CD4-positive, alpha-beta T cell treated with Interleukin-10 for 1 hour (primary cell): ENCODE results near the gene CCDC50.

Experiments used
- DNase-seq: peaks from one replicate; pipeline ENCODE4 v3.0.0-alpha.2; 2020

CCDC50 gene

GRCh38 chr3:191383124-191383523, 53.9 kb downstream of the CCDC50 start:
- no peak for DNase-seq

GRCh38 chr3:191385101-191385500, 55.9 kb downstream of the CCDC50 start:
- no peak for DNase-seq

DNA sequence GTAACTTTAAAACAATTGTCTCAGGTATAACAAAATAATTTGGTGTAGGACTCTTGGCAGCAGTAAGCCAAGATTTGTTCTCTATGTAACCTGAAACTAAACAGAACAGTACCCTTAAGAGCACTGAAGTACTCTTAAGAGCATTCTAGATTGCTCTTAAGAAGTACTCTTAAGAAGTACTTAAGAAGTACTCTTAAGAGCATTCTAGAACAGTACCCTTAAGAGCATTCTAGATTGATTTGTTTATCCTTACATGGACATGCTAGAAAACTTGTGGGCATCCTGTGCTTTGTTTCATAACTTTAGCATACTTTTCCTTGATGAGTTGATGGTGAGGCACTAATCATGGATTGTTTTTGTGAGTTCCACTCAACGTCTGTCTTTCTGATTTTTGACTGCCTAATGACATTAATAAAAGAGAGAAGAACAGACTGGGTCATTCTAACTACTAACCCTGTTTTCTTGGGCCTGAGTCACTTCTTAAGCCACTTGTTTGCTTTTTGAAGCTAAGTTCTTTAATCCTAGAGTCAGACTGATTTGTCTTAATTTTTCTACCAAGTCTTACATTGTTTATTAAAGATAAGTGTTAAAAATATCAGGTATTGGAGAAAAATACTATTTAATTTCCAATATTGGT, 58.4 kb downstream of the CCDC50 start:
- no peak for DNase-seq

DNA sequence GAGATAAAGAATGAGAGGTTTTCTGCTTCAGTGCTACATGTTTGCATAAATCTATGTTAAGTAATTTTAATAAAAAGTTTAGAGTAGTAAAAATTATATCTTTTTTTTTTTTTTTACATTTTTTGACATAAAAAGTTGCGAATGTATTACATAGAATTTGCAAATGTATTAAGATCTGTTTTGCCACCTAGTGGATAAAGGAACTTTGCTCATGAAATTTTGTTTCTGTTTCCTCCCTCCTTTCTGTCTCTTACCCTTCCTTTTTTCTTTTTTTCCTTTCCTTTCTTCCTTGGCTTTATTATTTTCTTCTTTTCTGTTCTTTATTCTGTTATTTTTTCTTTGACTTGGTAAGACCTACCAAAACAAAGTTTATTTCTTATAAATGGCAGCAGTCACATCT, 59.6 kb downstream of the CCDC50 start:
- DNase-seq: no peak

- DNase-seq: no peak
These were observed 61.4 kb downstream of the CCDC50 start for GRCh38 chr3:191390580-191390979.

DNA sequence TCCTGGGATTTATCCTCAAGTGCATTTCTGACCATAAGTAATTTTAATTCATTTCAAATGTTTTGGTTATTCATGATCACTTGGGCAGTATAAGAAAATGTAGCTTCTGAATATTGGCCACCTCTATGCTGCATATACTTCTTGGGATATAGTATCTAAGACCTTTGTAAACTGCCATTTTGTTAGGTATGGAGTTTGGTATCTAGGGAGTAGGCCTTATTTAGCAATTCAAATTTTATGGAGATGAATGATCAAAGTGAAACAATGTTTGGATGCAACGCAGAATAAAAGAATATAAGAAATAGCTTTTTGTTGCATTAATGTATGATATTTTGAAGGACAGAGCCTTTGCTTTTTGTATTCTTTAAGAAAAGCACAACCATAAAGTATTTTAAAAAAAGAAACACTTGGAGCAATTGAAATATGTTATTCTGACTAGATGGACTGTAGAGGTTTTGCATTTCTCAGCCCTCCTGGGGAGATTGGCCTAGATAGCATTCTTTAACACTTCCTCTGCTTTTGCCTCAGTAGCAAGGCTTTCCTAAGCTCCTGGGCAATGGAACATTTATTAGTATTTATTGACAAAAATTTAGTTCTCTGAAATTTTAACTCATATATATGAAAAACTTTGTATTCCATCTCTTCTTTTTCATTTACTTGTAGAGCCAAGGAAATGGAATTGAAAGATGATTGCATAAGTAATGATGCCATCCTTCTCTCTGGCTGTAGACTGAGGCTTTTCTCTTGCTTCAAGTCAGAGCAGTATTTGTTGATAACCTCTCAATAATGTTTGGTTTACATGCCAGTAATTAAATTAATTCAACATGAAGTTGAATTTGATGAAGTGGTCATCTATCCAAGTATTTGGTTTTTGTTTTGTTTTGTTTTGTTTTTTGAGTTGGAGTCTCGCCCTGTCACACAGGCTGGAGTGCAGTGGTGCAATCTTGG, 62.9 kb downstream of the CCDC50 start:
- no peak for DNase-seq

- no peak for DNase-seq
These were observed 64.0 kb downstream of the CCDC50 start for GRCh38 chr3:191393146-191393545.

DNA sequence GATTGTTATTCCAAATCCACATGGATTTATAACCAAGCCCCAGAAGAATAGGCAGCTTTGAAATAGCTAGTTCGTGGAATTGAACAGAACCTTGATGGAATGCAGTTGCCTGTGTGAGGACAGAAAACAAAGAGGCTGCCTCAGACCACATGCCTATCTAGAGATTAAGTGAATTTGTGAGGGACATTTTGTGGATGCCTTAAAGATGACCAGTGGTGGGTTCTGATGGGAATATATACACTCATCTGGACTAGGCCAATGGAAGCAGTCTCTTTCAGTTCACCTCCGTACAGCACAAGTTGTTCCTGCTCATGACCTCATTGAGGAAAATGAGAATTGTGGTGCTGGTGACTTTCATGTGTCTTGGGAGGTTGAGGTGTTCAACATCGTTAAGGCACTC, 68.6 kb downstream of the CCDC50 start:
- DNase-seq: no peak

DNA sequence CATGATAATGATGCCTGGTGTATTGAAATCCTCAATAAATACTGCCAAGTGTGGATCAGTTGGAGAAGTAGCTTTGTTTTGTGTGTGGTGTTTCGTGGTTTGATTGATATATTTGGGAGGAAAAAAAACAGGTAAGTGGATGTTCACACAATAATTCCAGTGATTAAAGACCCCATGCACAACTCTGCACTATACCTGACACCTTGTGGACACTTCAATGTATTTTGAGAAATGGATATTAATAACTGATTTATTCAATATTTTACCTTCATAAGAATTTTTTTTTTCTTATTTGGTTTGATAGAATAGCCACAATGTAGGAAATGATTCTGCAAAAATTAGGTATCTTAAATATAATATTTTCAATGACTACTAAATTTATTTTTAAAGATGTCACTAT, 69.4 kb downstream of the CCDC50 start:
- no peak for DNase-seq

DNA sequence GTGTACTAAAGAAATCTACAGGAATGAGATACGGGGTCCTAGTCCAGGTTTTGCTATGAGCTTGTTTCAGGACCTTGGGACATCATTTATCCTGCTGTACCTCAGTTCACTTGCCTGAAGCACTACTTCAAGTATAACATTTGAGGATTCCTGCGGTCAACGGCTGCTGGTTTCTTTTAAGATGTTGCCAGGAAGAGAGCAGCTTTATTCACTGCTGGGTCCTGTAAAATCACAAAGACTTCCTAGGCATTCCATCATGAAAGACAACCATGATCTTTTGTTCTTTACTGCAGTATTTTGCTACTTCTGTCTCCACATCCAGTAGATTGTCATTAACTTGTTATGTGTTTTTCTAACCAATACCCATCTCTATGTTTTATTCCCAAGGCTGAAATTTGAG, 70.7 kb downstream of the CCDC50 start:
- no peak for DNase-seq

DNA sequence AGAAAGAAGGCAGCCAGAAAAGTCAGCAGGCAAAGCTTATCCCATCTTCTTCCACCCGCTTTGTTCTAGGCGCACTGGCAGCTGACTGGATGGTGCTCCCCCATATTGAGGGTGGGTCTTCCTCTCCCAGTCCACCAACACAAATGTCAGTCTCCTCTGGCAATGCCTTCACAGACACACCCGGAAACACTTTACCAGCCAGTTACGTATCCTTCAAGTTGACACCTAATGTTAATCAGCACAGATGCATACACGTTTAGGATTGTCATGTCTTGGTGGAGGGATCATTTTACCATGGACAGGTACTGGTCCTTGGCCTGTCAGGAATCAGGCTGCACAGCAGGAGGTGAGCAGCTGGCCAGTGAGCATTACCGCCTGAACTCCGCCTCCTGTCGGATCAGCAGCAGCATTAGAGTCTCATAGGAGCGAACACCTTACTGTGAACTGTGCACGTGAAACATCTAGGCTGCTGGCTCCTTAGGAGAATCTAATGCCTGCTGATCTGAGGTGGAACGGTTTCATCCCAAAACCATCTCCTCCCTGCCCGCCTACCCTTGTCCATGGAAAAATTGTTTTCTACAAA, 72.7 kb downstream of the CCDC50 start:
- no peak for DNase-seq

GRCh38 chr3:191409791-191410359, 80.7 kb downstream of the CCDC50 start:
- DNase-seq: no peak

GRCh38 chr3:191412759-191413158, 83.6 kb downstream of the CCDC50 start:
- no peak for DNase-seq

DNA sequence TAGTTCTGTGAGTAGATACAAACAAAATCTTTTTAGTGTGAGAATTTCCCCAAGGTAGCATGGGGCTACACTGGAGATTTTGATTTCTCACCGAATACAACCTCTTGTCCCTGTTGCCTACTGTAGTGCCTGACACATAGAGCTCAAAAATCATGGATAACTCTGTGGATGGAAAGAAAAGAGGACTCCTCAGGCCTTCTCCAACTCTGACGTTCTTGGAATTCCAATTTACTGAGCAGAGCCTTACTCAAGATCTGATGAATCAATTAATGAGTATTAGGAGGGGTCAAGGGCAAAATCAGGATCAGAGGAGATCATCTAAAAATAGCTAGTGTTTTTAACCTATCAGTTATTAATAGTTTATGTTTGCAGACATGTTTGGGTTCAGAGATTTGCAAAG, 85.1 kb downstream of the CCDC50 start:
- DNase-seq: no peak

- DNase-seq: no peak
These were observed 85.5 kb downstream of the CCDC50 start for GRCh38 chr3:191414732-191415131.

GRCh38 chr3:191415566-191415965, 86.4 kb downstream of the CCDC50 start:
- DNase-seq: no peak

DNA sequence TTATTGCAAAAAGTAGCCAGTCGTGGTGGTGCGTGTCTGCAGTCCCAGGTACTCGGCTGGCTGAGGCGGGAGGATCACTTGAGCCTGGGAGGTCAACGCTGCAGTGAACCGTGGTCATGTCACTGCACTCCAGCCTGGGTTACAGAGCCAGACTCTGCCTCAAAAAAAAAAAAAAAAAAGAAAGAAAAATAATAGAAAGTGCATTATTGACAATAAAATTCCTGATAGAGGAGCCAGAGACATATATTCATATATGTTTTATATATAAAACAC, 88.2 kb downstream of the CCDC50 start:
- no peak for DNase-seq

DNA sequence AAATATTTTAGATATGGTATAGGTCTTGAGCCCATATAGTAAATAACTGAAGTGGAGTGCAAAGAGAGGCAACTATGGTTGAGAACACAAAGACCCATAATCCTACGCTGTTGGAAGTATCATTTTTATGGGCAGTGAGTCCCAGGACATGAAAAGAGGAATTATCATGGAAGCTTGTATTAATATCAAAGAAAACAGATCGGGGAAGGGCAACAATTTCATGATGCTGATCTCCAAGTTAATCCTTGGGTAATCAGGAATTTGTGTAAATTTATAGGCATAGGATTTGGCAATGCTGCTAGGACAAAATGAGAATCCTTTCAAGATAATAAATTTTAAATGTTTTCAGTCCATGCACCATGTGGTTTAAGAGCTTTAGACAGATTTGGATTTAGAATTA, 91.6 kb downstream of the CCDC50 start:
- no peak for DNase-seq

DNA sequence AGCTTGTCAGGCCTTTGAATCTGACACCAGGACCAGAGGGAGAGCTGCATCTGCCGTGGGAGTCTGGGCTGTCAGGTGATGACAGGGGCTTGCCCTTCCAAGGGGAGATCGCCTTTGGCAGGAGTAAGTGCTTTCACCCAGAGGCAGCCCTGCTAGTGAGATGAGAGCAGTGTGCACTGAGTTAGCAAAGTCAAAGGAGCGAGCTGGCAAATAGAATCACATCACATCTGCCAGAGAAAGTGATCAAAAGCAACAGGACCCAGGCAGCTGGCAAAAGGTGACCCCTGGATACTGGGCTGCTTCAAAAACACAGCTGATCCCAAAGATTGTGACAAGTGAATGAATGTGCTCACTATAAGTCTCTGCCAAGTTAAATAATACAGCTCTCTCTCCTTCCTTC, 95.7 kb downstream of the CCDC50 start:
- DNase-seq: no peak

DNA sequence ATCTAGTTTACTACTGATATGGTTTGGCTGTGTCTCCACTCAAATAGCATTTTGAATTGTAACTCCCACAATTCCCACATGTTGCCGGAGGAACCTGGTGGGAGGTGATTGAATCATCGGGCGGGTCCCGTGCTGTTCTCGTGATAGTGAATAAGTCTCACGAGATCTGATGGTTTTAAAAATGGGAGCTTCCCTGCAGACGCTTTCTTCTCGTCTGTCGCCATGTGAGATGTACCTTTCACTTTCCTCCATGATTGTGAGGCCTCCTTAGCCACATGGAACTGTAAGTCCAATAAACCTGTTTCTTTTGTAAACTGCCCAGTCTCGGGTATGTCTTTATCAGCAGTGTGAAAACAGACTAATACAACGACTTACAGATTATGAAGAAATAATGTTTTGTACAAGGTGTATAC, 96.1 kb downstream of the CCDC50 start:
- DNase-seq: no peak

GRCh38 chr3:191426311-191426710, 97.1 kb downstream of the CCDC50 start:
- no peak for DNase-seq

GRCh38 chr3:191428177-191428576, 99.0 kb downstream of the CCDC50 start:
- DNase-seq: no peak

- DNase-seq: no peak
These were observed 100.9 kb downstream of the CCDC50 start for GRCh38 chr3:191430103-191430502.
